HEK293 (cell line): Measurements from ENCODE around the gene PTGES2.

ENCODE experiments used
- CTCF ChIA-PET: fragments of 350-600 bp; formaldehyde crosslinking; extraction: SDS; loops from one replicate; lab custom pipeline; 2021; ENCODE audit warnings: antibody characterized with exemption; lab: Yijun Ruan, JAX
- POLR2A ChIA-PET: fragments of 300-600 bp; formaldehyde crosslinking; extraction: SDS; loops from one replicate; lab custom pipeline; 2020; ENCODE audit warnings: antibody characterized with exemption, inconsistent platforms; lab: Yijun Ruan, JAX
- H3K27ac ChIP-seq: fragments of 200-500 bp; sonication (Bioruptor generic); 2 replicates; pipeline ENCODE4 v1.5.1; 2014; ENCODE audit warnings: low read depth, low read length, control low read depth, inconsistent platforms; ENCODE audit errors: extremely low read depth
- H3K36me3 ChIP-seq, 2 experiments: fragments of 200-500 bp in 1 of 2; sonication (Bioruptor generic) in 1 of 2; 1 replicate in 1 of 2; 2 replicates in 1 of 2; pipeline ENCODE4 v1.5.1; 2014 to 2017; ENCODE audit warnings: inconsistent platforms in 2 of 2, low read length in 2 of 2; ENCODE audit not compliant: control insufficient read depth in 2 of 2, insufficient read depth in 1 of 2
- H3K4me1 ChIP-seq: fragments of 200-500 bp; sonication (Bioruptor generic); 2 replicates; pipeline ENCODE4 v1.5.1; 2014; ENCODE audit warnings: mild to moderate bottlenecking, low read length, inconsistent platforms; ENCODE audit not compliant: control insufficient read depth, insufficient read depth
- H3K4me3 ChIP-seq: 2 replicates; pipeline ENCODE4 v1.5.1; 2011; ENCODE audit warnings: low read depth, mild to moderate bottlenecking, control low read depth, low read length, moderate library complexity
- H3K9me3 ChIP-seq: fragments of 200-500 bp; sonication (Bioruptor generic); 2 replicates; pipeline ENCODE4 v1.5.1; 2014; ENCODE audit warnings: low read depth, low read length, inconsistent platforms; ENCODE audit not compliant: control insufficient read depth, insufficient read depth
- GLI4 ChIP-seq: fragments of 450-650 bp; formaldehyde crosslinking; IDR thresholded peaks from 2 replicates; pipeline ENCODE4 v1.5.1; 2016; ENCODE audit warnings: missing biosample characterization, missing genetic modification characterization
- GLIS2 ChIP-seq: fragments of 450-650 bp; formaldehyde crosslinking; IDR thresholded peaks from 2 replicates; pipeline ENCODE4 v1.5.1; 2016; ENCODE audit warnings: missing biosample characterization, missing genetic modification characterization
- ZNF140 ChIP-seq: fragments of 450-650 bp; formaldehyde crosslinking; IDR thresholded peaks from 2 replicates; pipeline ENCODE4 v1.5.1; 2016; ENCODE audit warnings: missing biosample characterization, missing genetic modification characterization
- ZNF350 ChIP-seq: fragments of 450-650 bp; formaldehyde crosslinking; IDR thresholded peaks from 2 replicates; pipeline ENCODE4 v1.5.0; 2017; ENCODE audit warnings: missing biosample characterization, mild to moderate bottlenecking, missing genetic modification characterization
- ZNF404 ChIP-seq: fragments of 450-650 bp; formaldehyde crosslinking; IDR thresholded peaks from 2 replicates; pipeline ENCODE4 v1.5.1; 2017; ENCODE audit warnings: missing biosample characterization, missing genetic modification characterization
- ZNF501 ChIP-seq: fragments of 450-650 bp; formaldehyde crosslinking; IDR thresholded peaks from 2 replicates; pipeline ENCODE4 v1.5.1; 2016; ENCODE audit warnings: missing biosample characterization, missing genetic modification characterization
- ZNF510 ChIP-seq: fragments of 450-650 bp; formaldehyde crosslinking; IDR thresholded peaks from 2 replicates; pipeline ENCODE4 v1.5.1; 2018; ENCODE audit warnings: mild to moderate bottlenecking, missing genetic modification characterization, missing biosample characterization; ENCODE audit not compliant: insufficient replicate concordance
- ZNF514 ChIP-seq: fragments of 450-650 bp; formaldehyde crosslinking; IDR thresholded peaks from 2 replicates; pipeline ENCODE4 v1.5.1; 2016; ENCODE audit warnings: missing biosample characterization, missing genetic modification characterization
- ZNF621 ChIP-seq: fragments of 450-650 bp; formaldehyde crosslinking; IDR thresholded peaks from 2 replicates; pipeline ENCODE4 v1.5.1; 2017; ENCODE audit warnings: missing biosample characterization, missing genetic modification characterization
- ZNF623 ChIP-seq: fragments of 450-650 bp; formaldehyde crosslinking; IDR thresholded peaks from 2 replicates; pipeline ENCODE4 v1.5.1; 2016; ENCODE audit warnings: missing biosample characterization, missing genetic modification characterization
- TF ChIP-seq, protein P1 (sequence below): fragments of 450-650 bp; formaldehyde crosslinking; IDR thresholded peaks from 2 replicates; pipeline ENCODE4 v1.5.1; 2016; ENCODE audit warnings: missing biosample characterization, missing genetic modification characterization
- TF ChIP-seq, protein P2 (sequence below): fragments of 450-650 bp; formaldehyde crosslinking; conservative IDR thresholded peaks from 2 replicates; pipeline ENCODE4 v1.5.1; 2016; ENCODE audit warnings: low read depth, missing biosample characterization, missing genetic modification characterization
- TF ChIP-seq, protein P3 (sequence below): fragments of 450-650 bp; formaldehyde crosslinking; IDR thresholded peaks from 2 replicates; pipeline ENCODE4 v1.5.0; 2017; ENCODE audit warnings: missing biosample characterization, missing genetic modification characterization, borderline replicate concordance
- TF ChIP-seq, protein P4 (sequence below): fragments of 450-650 bp; formaldehyde crosslinking; IDR thresholded peaks from 2 replicates; pipeline ENCODE4 v1.5.1; 2017; ENCODE audit warnings: missing biosample characterization, missing genetic modification characterization

The PTGES2 gene

DNA sequence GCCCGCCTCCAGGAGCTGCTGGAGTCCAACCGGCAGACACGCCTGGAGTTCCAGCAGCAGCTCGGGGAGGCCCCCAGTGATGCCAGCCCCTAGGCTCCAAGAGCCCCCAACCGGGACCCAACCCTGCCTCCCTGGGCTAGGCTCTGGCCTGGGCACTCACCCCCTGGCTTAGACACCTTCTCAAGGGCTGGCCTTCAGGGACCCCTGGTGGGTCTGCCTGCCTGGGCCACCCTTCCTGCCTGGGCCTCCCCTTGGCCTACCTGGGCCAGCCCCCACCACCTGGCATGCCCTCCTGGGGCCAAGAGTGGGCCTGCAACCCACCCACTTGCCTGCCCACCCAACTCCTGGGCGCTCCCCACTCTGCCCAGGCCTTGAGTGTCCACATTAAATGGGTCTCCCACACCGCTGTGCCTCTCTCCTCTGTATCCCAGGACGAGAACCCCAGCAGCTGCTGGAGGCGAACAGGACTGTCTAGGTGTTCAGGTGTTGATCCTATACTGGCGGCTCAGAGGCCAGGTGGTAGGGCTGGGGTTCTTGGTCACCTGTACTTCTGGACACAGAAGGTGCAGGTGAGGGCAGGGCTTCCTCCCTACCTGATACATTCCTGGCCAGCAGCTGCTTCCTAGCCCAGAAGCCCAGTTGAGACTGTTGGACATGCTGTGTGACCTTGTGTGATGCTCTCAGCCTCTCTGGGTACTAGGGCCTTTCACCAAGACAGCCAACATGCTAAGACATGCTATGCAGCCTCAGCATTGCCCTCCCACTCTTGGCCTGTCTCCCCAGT is 36.2 kb upstream of the PTGES2 start (continued):
- TF ChIP-seq ZNF140 (no peak), ZNF404 (tag by site-specific recombination) (no peak), ZNF621 (tag by site-specific recombination) (no peak), ZNF514 (no peak), ZNF501 (no peak), GLIS2 (tag by site-specific recombination) (peak; percentile 49), ZNF510 (tag by site-specific recombination) (no peak)
- TF ChIP-seq, protein P1, sequence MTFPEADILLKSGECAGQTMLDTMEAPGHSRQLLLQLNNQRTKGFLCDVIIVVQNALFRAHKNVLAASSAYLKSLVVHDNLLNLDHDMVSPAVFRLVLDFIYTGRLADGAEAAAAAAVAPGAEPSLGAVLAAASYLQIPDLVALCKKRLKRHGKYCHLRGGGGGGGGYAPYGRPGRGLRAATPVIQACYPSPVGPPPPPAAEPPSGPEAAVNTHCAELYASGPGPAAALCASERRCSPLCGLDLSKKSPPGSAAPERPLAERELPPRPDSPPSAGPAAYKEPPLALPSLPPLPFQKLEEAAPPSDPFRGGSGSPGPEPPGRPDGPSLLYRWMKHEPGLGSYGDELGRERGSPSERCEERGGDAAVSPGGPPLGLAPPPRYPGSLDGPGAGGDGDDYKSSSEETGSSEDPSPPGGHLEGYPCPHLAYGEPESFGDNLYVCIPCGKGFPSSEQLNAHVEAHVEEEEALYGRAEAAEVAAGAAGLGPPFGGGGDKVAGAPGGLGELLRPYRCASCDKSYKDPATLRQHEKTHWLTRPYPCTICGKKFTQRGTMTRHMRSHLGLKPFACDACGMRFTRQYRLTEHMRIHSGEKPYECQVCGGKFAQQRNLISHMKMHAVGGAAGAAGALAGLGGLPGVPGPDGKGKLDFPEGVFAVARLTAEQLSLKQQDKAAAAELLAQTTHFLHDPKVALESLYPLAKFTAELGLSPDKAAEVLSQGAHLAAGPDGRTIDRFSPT: no peak
- TF ChIP-seq, protein P2, sequence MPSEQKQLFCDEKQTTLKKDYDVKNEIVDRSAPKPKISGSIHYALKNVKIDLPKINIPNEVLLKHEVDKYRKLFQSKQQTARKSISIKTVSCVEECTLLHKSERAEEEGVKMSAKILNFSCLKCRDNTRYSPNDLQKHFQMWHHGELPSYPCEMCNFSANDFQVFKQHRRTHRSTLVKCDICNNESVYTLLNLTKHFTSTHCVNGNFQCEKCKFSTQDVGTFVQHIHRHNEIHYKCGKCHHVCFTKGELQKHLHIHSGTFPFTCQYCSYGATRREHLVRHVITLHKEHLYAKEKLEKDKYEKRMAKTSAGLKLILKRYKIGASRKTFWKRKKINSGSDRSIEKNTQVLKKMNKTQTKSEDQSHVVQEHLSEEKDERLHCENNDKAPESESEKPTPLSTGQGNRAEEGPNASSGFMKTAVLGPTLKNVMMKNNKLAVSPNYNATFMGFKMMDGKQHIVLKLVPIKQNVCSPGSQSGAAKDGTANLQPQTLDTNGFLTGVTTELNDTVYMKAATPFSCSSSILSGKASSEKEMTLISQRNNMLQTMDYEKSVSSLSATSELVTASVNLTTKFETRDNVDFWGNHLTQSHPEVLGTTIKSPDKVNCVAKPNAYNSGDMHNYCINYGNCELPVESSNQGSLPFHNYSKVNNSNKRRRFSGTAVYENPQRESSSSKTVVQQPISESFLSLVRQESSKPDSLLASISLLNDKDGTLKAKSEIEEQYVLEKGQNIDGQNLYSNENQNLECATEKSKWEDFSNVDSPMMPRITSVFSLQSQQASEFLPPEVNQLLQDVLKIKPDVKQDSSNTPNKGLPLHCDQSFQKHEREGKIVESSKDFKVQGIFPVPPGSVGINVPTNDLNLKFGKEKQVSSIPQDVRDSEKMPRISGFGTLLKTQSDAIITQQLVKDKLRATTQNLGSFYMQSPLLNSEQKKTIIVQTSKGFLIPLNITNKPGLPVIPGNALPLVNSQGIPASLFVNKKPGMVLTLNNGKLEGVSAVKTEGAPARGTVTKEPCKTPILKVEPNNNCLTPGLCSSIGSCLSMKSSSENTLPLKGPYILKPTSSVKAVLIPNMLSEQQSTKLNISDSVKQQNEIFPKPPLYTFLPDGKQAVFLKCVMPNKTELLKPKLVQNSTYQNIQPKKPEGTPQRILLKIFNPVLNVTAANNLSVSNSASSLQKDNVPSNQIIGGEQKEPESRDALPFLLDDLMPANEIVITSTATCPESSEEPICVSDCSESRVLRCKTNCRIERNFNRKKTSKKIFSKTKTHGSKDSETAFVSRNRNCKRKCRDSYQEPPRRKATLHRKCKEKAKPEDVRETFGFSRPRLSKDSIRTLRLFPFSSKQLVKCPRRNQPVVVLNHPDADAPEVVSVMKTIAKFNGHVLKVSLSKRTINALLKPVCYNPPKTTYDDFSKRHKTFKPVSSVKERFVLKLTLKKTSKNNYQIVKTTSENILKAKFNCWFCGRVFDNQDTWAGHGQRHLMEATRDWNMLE (tag by site-specific recombination): no peak
- TF ChIP-seq, protein P3, sequence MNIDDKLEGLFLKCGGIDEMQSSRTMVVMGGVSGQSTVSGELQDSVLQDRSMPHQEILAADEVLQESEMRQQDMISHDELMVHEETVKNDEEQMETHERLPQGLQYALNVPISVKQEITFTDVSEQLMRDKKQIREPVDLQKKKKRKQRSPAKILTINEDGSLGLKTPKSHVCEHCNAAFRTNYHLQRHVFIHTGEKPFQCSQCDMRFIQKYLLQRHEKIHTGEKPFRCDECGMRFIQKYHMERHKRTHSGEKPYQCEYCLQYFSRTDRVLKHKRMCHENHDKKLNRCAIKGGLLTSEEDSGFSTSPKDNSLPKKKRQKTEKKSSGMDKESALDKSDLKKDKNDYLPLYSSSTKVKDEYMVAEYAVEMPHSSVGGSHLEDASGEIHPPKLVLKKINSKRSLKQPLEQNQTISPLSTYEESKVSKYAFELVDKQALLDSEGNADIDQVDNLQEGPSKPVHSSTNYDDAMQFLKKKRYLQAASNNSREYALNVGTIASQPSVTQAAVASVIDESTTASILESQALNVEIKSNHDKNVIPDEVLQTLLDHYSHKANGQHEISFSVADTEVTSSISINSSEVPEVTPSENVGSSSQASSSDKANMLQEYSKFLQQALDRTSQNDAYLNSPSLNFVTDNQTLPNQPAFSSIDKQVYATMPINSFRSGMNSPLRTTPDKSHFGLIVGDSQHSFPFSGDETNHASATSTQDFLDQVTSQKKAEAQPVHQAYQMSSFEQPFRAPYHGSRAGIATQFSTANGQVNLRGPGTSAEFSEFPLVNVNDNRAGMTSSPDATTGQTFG (tag by site-specific recombination): no peak

DNA sequence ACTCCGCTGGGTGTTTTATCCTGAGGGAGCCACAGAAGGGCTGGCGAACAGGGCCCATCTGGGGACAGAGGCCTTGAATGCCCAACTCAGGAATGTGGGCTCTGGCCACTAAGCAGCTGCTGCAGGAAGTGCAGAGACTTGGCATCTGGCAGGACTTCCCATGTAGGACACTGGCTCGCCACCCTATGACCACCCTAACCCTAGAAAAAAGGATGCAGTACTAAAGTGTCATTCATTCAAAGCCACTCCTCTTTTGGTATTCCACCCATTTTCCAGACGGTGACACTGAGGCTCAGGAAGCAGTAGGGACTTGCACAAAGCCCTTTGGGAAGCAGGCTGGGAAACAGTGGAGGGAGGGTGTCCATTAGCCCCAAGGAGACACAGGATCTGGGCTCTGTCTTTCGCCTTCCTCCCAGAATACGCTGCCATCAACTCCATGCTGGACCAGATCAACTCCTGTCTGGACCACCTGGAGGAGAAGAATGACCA is 35.5 kb upstream of the PTGES2 start:
- ChIA-PET CTCF (interaction anchor here (0.5 to 0.6 kb wide), 2 partner anchors 23 to 1581 kb away, joined by 3 read pairs; no protein-coding TSS in a partner anchor), POLR2A (no interaction called here)
- Histone ChIP-seq H3K4me3 (no peak overlapping the region), H3K27ac (no peak overlapping the region), H3K36me3 (peaks cover 0 to 56% of the 10 kb centered on the region in 2 experiments; a peak in 2 of 3 replicates), H3K9me3 (no peaks in the 10 kb centered on the region), H3K4me1 (no peaks in the 10 kb centered on the region)
- TF ChIP-seq ZNF350 (tag by site-specific recombination) (no peak), GLI4 (0 out of 2 replicates have a peak, but pooled peaks have one; percentile 69), ZNF623 (tag by site-specific recombination) (no peak)
- TF ChIP-seq, protein P4, sequence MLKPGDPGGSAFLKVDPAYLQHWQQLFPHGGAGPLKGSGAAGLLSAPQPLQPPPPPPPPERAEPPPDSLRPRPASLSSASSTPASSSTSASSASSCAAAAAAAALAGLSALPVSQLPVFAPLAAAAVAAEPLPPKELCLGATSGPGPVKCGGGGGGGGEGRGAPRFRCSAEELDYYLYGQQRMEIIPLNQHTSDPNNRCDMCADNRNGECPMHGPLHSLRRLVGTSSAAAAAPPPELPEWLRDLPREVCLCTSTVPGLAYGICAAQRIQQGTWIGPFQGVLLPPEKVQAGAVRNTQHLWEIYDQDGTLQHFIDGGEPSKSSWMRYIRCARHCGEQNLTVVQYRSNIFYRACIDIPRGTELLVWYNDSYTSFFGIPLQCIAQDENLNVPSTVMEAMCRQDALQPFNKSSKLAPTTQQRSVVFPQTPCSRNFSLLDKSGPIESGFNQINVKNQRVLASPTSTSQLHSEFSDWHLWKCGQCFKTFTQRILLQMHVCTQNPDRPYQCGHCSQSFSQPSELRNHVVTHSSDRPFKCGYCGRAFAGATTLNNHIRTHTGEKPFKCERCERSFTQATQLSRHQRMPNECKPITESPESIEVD (tag by site-specific recombination): no peak
